ENCODE results near the gene LMAN1. TPM values are rescaled to one million over a fixed set of nuclear protein-coding genes. Genes with fewer than 3 reads are reported as not detected.

The LMAN1 gene
- total and polyA plus RNA-seq, 2 of the 13 experiments (the other 11 are each of a cell fraction or from before 2014, with no cell fraction given): 127 to 131 TPM

GRCh38 chr18:59376351-59376935 is 17.4 kb upstream of the LMAN1 start:
- ChIA-PET POLR2A (no interaction called here), CTCF (ENCODE audit: low intra/inter-chr PET ratio, low total read pairs) (no interaction called here)
- Histone ChIP-seq H3K4me3 (replicated peaks in 1 of 3; ENCODE audit: insufficient read depth in 1 of 3, low read depth in 2 of 3, low read length in 3 of 3) (no peak overlapping the region), H3K79me2 (ENCODE audit: insufficient read depth, low read length) (no peaks in the 10 kb centered on the region), H3K27me3 (ENCODE audit: control insufficient read depth in 1 of 2, insufficient read depth in 2 of 2, low read length in 2 of 2) (peaks cover 0 to 12% of the 10 kb centered on the region in 2 experiments; a peak in 4 of 5 replicates), H3K4me1 (ENCODE audit: insufficient read depth, low read length) (no peaks in the 10 kb centered on the region), H2AFZ (ENCODE audit: low read length) (no peak overlapping the region), H3K9ac (ENCODE audit: insufficient read depth, low read depth, low read length) (no peak overlapping the region), H3K27ac (ENCODE audit: extremely low read length, insufficient read depth, low read length) (no peak overlapping the region), H3K36me3 (replicated peaks in 1 of 2; ENCODE audit: control insufficient read depth in 1 of 2, insufficient read depth in 2 of 2, low read length in 2 of 2) (no peaks in the 10 kb centered on the region), H4K20me1 (ENCODE audit: insufficient read depth, low read length) (no peaks in the 10 kb centered on the region), H3K4me2 (ENCODE audit: low read depth, low read length) (no peak overlapping the region), H3K9me3 (ENCODE audit: low read length) (no peaks in the 10 kb centered on the region)
- intact Hi-C loops (cut with micrococcal nuclease; ENCODE audit: unreplicated experiment): no loop called here
- BruUV-seq (replicated peaks): no TSS peak
- ATAC-seq (no peak), FAIRE-seq (no peak), DNase-seq (ENCODE audit: low spot score) (no peak)
- in situ Hi-C loops (cut with HindIII; ENCODE audit: extremely low pct_ligation_motif_present, low pct_unique_long_range_greater_than_20kb): no loop called here
- 22% methylated on average over 7 of the region's 7 CpGs for WGBS (ENCODE audit: low lambda C conversion rate)
- no peak for TF ChIP-seq ZSCAN29 (CRISPR knock-in tag; conservative IDR thresholded peaks at IDR 0.05)
- TF ChIP-seq ZNF530 (CRISPR knock-in tag; IDR thresholded peaks at IDR 0.05; ENCODE audit: low read depth): no peak
- no peak for TF ChIP-seq PAF1 (CRISPR knock-in tag; IDR thresholded peaks at IDR 0.05)
- no peak for TF ChIP-seq ZBTB38 (CRISPR knock-in tag; IDR thresholded peaks at IDR 0.05)
- TF ChIP-seq, protein P1, sequence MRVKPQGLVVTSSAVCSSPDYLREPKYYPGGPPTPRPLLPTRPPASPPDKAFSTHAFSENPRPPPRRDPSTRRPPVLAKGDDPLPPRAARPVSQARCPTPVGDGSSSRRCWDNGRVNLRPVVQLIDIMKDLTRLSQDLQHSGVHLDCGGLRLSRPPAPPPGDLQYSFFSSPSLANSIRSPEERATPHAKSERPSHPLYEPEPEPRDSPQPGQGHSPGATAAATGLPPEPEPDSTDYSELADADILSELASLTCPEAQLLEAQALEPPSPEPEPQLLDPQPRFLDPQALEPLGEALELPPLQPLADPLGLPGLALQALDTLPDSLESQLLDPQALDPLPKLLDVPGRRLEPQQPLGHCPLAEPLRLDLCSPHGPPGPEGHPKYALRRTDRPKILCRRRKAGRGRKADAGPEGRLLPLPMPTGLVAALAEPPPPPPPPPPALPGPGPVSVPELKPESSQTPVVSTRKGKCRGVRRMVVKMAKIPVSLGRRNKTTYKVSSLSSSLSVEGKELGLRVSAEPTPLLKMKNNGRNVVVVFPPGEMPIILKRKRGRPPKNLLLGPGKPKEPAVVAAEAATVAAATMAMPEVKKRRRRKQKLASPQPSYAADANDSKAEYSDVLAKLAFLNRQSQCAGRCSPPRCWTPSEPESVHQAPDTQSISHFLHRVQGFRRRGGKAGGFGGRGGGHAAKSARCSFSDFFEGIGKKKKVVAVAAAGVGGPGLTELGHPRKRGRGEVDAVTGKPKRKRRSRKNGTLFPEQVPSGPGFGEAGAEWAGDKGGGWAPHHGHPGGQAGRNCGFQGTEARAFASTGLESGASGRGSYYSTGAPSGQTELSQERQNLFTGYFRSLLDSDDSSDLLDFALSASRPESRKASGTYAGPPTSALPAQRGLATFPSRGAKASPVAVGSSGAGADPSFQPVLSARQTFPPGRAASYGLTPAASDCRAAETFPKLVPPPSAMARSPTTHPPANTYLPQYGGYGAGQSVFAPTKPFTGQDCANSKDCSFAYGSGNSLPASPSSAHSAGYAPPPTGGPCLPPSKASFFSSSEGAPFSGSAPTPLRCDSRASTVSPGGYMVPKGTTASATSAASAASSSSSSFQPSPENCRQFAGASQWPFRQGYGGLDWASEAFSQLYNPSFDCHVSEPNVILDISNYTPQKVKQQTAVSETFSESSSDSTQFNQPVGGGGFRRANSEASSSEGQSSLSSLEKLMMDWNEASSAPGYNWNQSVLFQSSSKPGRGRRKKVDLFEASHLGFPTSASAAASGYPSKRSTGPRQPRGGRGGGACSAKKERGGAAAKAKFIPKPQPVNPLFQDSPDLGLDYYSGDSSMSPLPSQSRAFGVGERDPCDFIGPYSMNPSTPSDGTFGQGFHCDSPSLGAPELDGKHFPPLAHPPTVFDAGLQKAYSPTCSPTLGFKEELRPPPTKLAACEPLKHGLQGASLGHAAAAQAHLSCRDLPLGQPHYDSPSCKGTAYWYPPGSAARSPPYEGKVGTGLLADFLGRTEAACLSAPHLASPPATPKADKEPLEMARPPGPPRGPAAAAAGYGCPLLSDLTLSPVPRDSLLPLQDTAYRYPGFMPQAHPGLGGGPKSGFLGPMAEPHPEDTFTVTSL (CRISPR knock-in tag; IDR thresholded peaks at IDR 0.05; ENCODE audit: borderline replicate concordance): no peak
- TF ChIP-seq ARNTL (CRISPR knock-in tag; IDR thresholded peaks at IDR 0.05): no peak
- no peak for TF ChIP-seq ZNF780A (CRISPR knock-in tag; IDR thresholded peaks at IDR 0.05)
- no peak for TF ChIP-seq ZNF577 (CRISPR knock-in tag; IDR thresholded peaks at IDR 0.05; ENCODE audit: borderline replicate concordance, low read depth)
- TF ChIP-seq, protein P2, sequence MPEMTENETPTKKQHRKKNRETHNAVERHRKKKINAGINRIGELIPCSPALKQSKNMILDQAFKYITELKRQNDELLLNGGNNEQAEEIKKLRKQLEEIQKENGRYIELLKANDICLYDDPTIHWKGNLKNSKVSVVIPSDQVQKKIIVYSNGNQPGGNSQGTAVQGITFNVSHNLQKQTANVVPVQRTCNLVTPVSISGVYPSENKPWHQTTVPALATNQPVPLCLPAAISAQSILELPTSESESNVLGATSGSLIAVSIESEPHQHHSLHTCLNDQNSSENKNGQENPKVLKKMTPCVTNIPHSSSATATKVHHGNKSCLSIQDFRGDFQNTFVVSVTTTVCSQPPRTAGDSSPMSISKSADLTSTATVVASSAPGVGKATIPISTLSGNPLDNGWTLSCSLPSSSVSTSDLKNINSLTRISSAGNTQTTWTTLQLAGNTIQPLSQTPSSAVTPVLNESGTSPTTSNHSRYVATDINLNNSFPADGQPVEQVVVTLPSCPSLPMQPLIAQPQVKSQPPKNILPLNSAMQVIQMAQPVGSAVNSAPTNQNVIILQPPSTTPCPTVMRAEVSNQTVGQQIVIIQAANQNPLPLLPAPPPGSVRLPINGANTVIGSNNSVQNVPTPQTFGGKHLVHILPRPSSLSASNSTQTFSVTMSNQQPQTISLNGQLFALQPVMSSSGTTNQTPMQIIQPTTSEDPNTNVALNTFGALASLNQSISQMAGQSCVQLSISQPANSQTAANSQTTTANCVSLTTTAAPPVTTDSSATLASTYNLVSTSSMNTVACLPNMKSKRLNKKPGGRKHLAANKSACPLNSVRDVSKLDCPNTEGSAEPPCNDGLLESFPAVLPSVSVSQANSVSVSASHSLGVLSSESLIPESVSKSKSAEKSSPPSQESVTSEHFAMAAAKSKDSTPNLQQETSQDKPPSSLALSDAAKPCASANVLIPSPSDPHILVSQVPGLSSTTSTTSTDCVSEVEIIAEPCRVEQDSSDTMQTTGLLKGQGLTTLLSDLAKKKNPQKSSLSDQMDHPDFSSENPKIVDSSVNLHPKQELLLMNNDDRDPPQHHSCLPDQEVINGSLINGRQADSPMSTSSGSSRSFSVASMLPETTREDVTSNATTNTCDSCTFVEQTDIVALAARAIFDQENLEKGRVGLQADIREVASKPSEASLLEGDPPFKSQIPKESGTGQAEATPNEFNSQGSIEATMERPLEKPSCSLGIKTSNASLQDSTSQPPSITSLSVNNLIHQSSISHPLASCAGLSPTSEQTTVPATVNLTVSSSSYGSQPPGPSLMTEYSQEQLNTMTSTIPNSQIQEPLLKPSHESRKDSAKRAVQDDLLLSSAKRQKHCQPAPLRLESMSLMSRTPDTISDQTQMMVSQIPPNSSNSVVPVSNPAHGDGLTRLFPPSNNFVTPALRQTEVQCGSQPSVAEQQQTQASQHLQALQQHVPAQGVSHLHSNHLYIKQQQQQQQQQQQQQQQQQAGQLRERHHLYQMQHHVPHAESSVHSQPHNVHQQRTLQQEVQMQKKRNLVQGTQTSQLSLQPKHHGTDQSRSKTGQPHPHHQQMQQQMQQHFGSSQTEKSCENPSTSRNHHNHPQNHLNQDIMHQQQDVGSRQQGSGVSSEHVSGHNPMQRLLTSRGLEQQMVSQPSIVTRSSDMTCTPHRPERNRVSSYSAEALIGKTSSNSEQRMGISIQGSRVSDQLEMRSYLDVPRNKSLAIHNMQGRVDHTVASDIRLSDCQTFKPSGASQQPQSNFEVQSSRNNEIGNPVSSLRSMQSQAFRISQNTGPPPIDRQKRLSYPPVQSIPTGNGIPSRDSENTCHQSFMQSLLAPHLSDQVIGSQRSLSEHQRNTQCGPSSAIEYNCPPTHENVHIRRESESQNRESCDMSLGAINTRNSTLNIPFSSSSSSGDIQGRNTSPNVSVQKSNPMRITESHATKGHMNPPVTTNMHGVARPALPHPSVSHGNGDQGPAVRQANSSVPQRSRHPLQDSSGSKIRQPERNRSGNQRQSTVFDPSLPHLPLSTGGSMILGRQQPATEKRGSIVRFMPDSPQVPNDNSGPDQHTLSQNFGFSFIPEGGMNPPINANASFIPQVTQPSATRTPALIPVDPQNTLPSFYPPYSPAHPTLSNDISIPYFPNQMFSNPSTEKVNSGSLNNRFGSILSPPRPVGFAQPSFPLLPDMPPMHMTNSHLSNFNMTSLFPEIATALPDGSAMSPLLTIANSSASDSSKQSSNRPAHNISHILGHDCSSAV (CRISPR knock-in tag; IDR thresholded peaks at IDR 0.05; ENCODE audit: borderline replicate concordance): no peak
- no peak for TF ChIP-seq NFE2L2 (IDR thresholded peaks at IDR 0.05; ENCODE audit: low read length)
- no peak for TF ChIP-seq ZNF644 (CRISPR knock-in tag; IDR thresholded peaks at IDR 0.05; ENCODE audit: low read depth)
